HEK293 (cell line): ENCODE measurements around the gene ALDH16A1.

Experiments used
- BCL11B ChIP-seq: fragments of 450-650 bp; formaldehyde crosslinking; IDR thresholded peaks from 2 replicates; pipeline ENCODE4 v1.5.1; 2016; ENCODE audit warnings: low read depth, missing biosample characterization, missing genetic modification characterization
- GLI2 ChIP-seq: fragments of 450-650 bp; formaldehyde crosslinking; IDR thresholded peaks from 2 replicates; pipeline ENCODE4; 2017; ENCODE audit warnings: missing biosample characterization, missing genetic modification characterization, low read depth, borderline replicate concordance
- KLF16 ChIP-seq: fragments of 450-650 bp; formaldehyde crosslinking; IDR thresholded peaks from 2 replicates; pipeline ENCODE4 v1.5.1; 2017; ENCODE audit warnings: missing biosample characterization, missing genetic modification characterization
- KLF7 ChIP-seq: fragments of 450-650 bp; formaldehyde crosslinking; IDR thresholded peaks from 2 replicates; pipeline ENCODE4 v1.5.1; 2016; ENCODE audit warnings: missing biosample characterization, missing genetic modification characterization, borderline replicate concordance
- ZBTB1 ChIP-seq: fragments of 450-650 bp; formaldehyde crosslinking; IDR thresholded peaks from 2 replicates; pipeline ENCODE4 v1.5.1; 2016; ENCODE audit warnings: missing biosample characterization, missing genetic modification characterization
- ZBTB17 ChIP-seq: fragments of 450-650 bp; formaldehyde crosslinking; IDR thresholded peaks from 2 replicates; pipeline ENCODE4 v1.5.1; 2016; ENCODE audit warnings: missing biosample characterization, missing genetic modification characterization
- ZBTB21 ChIP-seq: fragments of 450-650 bp; formaldehyde crosslinking; IDR thresholded peaks from 2 replicates; pipeline ENCODE4 v1.5.1; 2017; ENCODE audit warnings: missing biosample characterization, missing genetic modification characterization
- ZBTB48 ChIP-seq: fragments of 450-650 bp; formaldehyde crosslinking; IDR thresholded peaks from 2 replicates; pipeline ENCODE4 v1.5.1; 2016; ENCODE audit warnings: missing biosample characterization, missing genetic modification characterization
- ZEB2 ChIP-seq: fragments of 450-650 bp; formaldehyde crosslinking; IDR thresholded peaks from 2 replicates; pipeline ENCODE4 v1.5.1; 2016; ENCODE audit warnings: missing biosample characterization, missing genetic modification characterization
- ZFP37 ChIP-seq: fragments of 450-650 bp; formaldehyde crosslinking; IDR thresholded peaks from 2 replicates; pipeline ENCODE4 v1.5.1; 2016; ENCODE audit warnings: missing biosample characterization, missing genetic modification characterization
- ZNF112 ChIP-seq: fragments of 450-650 bp; formaldehyde crosslinking; IDR thresholded peaks from 2 replicates; pipeline ENCODE4 v1.5.0; 2017; ENCODE audit warnings: missing biosample characterization, missing genetic modification characterization
- ZNF155 ChIP-seq: fragments of 450-650 bp; formaldehyde crosslinking; IDR thresholded peaks from 2 replicates; pipeline ENCODE4 v1.5.1; 2016; ENCODE audit warnings: missing biosample characterization, missing genetic modification characterization
- ZNF174 ChIP-seq: fragments of 450-650 bp; formaldehyde crosslinking; IDR thresholded peaks from 2 replicates; pipeline ENCODE4 v1.5.0; 2017; ENCODE audit warnings: missing biosample characterization, mild to moderate bottlenecking, missing genetic modification characterization
- ZNF19 ChIP-seq: fragments of 450-650 bp; formaldehyde crosslinking; IDR thresholded peaks from 2 replicates; pipeline ENCODE4; 2016; ENCODE audit warnings: missing biosample characterization, missing genetic modification characterization, low read depth
- ZNF239 ChIP-seq: fragments of 450-650 bp; formaldehyde crosslinking; IDR thresholded peaks from 2 replicates; pipeline ENCODE4 v1.5.1; 2016; ENCODE audit warnings: missing biosample characterization, missing genetic modification characterization
- ZNF292 ChIP-seq: fragments of 450-650 bp; formaldehyde crosslinking; IDR thresholded peaks from 2 replicates; pipeline ENCODE4 v1.5.1; 2016; ENCODE audit warnings: low read depth, missing biosample characterization, missing genetic modification characterization, borderline replicate concordance
- ZNF350 ChIP-seq: fragments of 450-650 bp; formaldehyde crosslinking; IDR thresholded peaks from 2 replicates; pipeline ENCODE4 v1.5.0; 2017; ENCODE audit warnings: missing biosample characterization, mild to moderate bottlenecking, missing genetic modification characterization
- ZNF394 ChIP-seq: fragments of 450-650 bp; formaldehyde crosslinking; IDR thresholded peaks from 2 replicates; pipeline ENCODE4 v1.5.1; 2016; ENCODE audit warnings: missing biosample characterization, missing genetic modification characterization, mild to moderate bottlenecking, moderate library complexity, borderline replicate concordance
- ZNF473 ChIP-seq: fragments of 450-650 bp; formaldehyde crosslinking; IDR thresholded peaks from 2 replicates; pipeline ENCODE4 v1.5.1; 2017; ENCODE audit warnings: missing biosample characterization, missing genetic modification characterization
- ZNF521 ChIP-seq: fragments of 450-650 bp; formaldehyde crosslinking; IDR thresholded peaks from 2 replicates; pipeline ENCODE4 v1.5.1; 2017; ENCODE audit warnings: missing biosample characterization, mild to moderate bottlenecking, missing genetic modification characterization
- ZNF549 ChIP-seq: fragments of 450-650 bp; IDR thresholded peaks from 2 replicates; pipeline ENCODE4 v1.5.1; 2018; ENCODE audit warnings: missing biosample characterization, missing genetic modification characterization, mild to moderate bottlenecking, inconsistent platforms, moderate library complexity
- ZNF571 ChIP-seq: fragments of 450-650 bp; formaldehyde crosslinking; IDR thresholded peaks from 2 replicates; pipeline ENCODE4 v1.5.0; 2017; ENCODE audit warnings: missing biosample characterization, missing genetic modification characterization
- ZNF600 ChIP-seq: fragments of 450-650 bp; formaldehyde crosslinking; IDR thresholded peaks from 2 replicates; pipeline ENCODE4 v1.5.1; 2016; ENCODE audit warnings: missing biosample characterization, missing genetic modification characterization
- ZNF621 ChIP-seq: fragments of 450-650 bp; formaldehyde crosslinking; IDR thresholded peaks from 2 replicates; pipeline ENCODE4 v1.5.1; 2017; ENCODE audit warnings: missing biosample characterization, missing genetic modification characterization
- ZNF664 ChIP-seq: fragments of 450-650 bp; formaldehyde crosslinking; IDR thresholded peaks from 2 replicates; pipeline ENCODE4 v1.5.1; 2016; ENCODE audit warnings: missing biosample characterization, missing genetic modification characterization
- ZNF670 ChIP-seq: fragments of 450-650 bp; formaldehyde crosslinking; IDR thresholded peaks from 2 replicates; pipeline ENCODE4 v1.5.1; 2016; ENCODE audit warnings: missing biosample characterization, missing genetic modification characterization, low read depth
- ZNF707 ChIP-seq: fragments of 450-650 bp; formaldehyde crosslinking; IDR thresholded peaks from 2 replicates; pipeline ENCODE4 v1.5.1; 2016; ENCODE audit warnings: missing biosample characterization, missing genetic modification characterization
- ZNF76 ChIP-seq: fragments of 450-650 bp; formaldehyde crosslinking; IDR thresholded peaks from 2 replicates; pipeline ENCODE4; 2016; ENCODE audit warnings: low read depth, missing biosample characterization, missing genetic modification characterization, borderline replicate concordance
- ZSCAN30 ChIP-seq: fragments of 450-650 bp; IDR thresholded peaks from 2 replicates; pipeline ENCODE4 v1.5.1; 2018; ENCODE audit warnings: missing biosample characterization, mild to moderate bottlenecking, missing genetic modification characterization, moderate library complexity
- TF ChIP-seq, protein P1 (sequence below): fragments of 450-650 bp; formaldehyde crosslinking; IDR thresholded peaks from 2 replicates; pipeline ENCODE4 v1.5.1; 2016; ENCODE audit warnings: missing biosample characterization, missing genetic modification characterization
- TF ChIP-seq, protein P2 (sequence below): fragments of 450-650 bp; IDR thresholded peaks from 2 replicates; pipeline ENCODE4 v1.5.1; 2018; ENCODE audit warnings: missing biosample characterization, missing genetic modification characterization
- TF ChIP-seq, protein P3 (sequence below): fragments of 450-650 bp; formaldehyde crosslinking; IDR thresholded peaks from 2 replicates; pipeline ENCODE4; 2016; ENCODE audit warnings: missing biosample characterization, missing genetic modification characterization
- TF ChIP-seq, protein P4 (sequence below): fragments of 450-650 bp; formaldehyde crosslinking; IDR thresholded peaks from 2 replicates; pipeline ENCODE4 v1.5.1; 2017; ENCODE audit warnings: missing biosample characterization, missing genetic modification characterization
- TF ChIP-seq, protein P5 (sequence below): fragments of 450-650 bp; formaldehyde crosslinking; IDR thresholded peaks from 2 replicates; pipeline ENCODE4 v1.5.1; 2016; ENCODE audit warnings: missing biosample characterization, missing genetic modification characterization

The ALDH16A1 gene

DNA sequence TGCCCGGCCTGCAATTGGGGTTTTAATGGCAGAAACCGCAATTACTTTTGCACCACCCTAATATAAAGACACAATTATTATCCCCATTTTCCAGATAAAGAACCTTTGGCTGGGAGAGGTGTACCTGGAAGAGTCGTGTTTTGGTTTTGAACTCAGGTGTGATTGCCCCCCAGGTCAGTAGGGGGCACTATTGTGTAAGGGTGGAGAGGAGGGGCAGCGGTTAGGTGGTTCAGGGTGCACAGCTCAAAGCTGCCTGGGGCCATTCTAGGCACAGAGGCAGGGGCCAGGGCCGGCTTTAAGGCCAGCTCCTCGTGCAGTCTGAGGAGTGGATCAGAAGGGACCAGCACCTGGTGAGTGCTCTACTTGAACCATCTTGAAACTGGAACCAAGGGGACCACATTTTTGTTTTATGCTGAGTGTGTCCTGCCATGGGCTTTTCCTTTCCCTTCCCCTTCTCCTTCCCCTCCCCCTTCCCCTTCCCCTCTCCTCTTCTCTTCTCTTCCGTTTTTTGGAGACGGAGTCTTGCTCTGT is 53.6 kb downstream of the ALDH16A1 start (continued):
- TF ChIP-seq ZNF670 (tag by site-specific recombination) = no peak
- TF ChIP-seq ZNF707 (tag by site-specific recombination) = no peak
- TF ChIP-seq ZFP37 = no peak
- TF ChIP-seq ZNF174 = no peak
- TF ChIP-seq ZBTB48 (tag by site-specific recombination) = peak; percentile 33; the same call in 1 of the 2 replicates
- 0 out of 2 replicates have a peak, but pooled peaks have one; percentile 64 for TF ChIP-seq ZEB2 (tag by site-specific recombination)
- no peak for TF ChIP-seq ZNF112 (tag by site-specific recombination)
- no peak for TF ChIP-seq ZNF473 (tag by site-specific recombination)
- no peak for TF ChIP-seq KLF16 (tag by site-specific recombination)
- no peak for TF ChIP-seq KLF7 (tag by site-specific recombination)
- TF ChIP-seq ZNF621 (tag by site-specific recombination) = no peak
- no peak for TF ChIP-seq ZNF394 (tag by site-specific recombination)
- no peak for TF ChIP-seq ZNF19 (tag by site-specific recombination)
- TF ChIP-seq, protein P1, sequence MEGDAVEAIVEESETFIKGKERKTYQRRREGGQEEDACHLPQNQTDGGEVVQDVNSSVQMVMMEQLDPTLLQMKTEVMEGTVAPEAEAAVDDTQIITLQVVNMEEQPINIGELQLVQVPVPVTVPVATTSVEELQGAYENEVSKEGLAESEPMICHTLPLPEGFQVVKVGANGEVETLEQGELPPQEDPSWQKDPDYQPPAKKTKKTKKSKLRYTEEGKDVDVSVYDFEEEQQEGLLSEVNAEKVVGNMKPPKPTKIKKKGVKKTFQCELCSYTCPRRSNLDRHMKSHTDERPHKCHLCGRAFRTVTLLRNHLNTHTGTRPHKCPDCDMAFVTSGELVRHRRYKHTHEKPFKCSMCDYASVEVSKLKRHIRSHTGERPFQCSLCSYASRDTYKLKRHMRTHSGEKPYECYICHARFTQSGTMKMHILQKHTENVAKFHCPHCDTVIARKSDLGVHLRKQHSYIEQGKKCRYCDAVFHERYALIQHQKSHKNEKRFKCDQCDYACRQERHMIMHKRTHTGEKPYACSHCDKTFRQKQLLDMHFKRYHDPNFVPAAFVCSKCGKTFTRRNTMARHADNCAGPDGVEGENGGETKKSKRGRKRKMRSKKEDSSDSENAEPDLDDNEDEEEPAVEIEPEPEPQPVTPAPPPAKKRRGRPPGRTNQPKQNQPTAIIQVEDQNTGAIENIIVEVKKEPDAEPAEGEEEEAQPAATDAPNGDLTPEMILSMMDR = peak; percentile 92
- TF ChIP-seq ZSCAN30 = peak; percentile 82
- no peak for TF ChIP-seq GLI2 (tag by site-specific recombination)
- no peak for TF ChIP-seq ZBTB1
- TF ChIP-seq ZBTB17 = peak; percentile 4; the same call in 1 of the 2 replicates
- TF ChIP-seq, protein P2, sequence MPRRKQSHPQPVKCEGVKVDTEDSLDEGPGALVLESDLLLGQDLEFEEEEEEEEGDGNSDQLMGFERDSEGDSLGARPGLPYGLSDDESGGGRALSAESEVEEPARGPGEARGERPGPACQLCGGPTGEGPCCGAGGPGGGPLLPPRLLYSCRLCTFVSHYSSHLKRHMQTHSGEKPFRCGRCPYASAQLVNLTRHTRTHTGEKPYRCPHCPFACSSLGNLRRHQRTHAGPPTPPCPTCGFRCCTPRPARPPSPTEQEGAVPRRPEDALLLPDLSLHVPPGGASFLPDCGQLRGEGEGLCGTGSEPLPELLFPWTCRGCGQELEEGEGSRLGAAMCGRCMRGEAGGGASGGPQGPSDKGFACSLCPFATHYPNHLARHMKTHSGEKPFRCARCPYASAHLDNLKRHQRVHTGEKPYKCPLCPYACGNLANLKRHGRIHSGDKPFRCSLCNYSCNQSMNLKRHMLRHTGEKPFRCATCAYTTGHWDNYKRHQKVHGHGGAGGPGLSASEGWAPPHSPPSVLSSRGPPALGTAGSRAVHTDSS (tag by site-specific recombination) = no peak
- 0 out of 2 replicates have a peak, but pooled peaks have one; percentile 3 for TF ChIP-seq BCL11B (tag by site-specific recombination)
- TF ChIP-seq, protein P3, sequence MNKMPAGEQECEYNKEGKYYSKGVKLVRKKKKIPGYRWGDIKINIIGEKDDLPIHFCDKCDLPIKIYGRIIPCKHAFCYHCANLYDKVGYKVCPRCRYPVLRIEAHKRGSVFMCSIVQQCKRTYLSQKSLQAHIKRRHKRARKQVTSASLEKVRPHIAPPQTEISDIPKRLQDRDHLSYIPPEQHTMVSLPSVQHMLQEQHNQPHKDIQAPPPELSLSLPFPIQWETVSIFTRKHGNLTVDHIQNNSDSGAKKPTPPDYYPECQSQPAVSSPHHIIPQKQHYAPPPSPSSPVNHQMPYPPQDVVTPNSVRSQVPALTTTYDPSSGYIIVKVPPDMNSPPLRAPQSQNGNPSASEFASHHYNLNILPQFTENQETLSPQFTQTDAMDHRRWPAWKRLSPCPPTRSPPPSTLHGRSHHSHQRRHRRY = no peak
- TF ChIP-seq ZNF521 (tag by site-specific recombination) = no peak
- TF ChIP-seq, protein P4, sequence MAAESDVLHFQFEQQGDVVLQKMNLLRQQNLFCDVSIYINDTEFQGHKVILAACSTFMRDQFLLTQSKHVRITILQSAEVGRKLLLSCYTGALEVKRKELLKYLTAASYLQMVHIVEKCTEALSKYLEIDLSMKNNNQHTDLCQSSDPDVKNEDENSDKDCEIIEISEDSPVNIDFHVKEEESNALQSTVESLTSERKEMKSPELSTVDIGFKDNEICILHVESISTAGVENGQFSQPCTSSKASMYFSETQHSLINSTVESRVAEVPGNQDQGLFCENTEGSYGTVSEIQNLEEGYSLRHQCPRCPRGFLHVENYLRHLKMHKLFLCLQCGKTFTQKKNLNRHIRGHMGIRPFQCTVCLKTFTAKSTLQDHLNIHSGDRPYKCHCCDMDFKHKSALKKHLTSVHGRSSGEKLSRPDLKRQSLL (tag by site-specific recombination) = no peak
- TF ChIP-seq ZNF549 (tag by site-specific recombination) = no peak
- TF ChIP-seq ZNF571 (tag by site-specific recombination) = no peak
- no peak for TF ChIP-seq ZNF155 (tag by site-specific recombination)
- no peak for TF ChIP-seq ZNF292 (tag by site-specific recombination)
- no peak for TF ChIP-seq ZNF76
- no peak for TF ChIP-seq ZNF664 (tag by site-specific recombination)
- no peak for TF ChIP-seq ZNF600 (tag by site-specific recombination)
- no peak for TF ChIP-seq ZNF350
- no peak for TF ChIP-seq ZBTB21 (tag by site-specific recombination)
- TF ChIP-seq, protein P5, sequence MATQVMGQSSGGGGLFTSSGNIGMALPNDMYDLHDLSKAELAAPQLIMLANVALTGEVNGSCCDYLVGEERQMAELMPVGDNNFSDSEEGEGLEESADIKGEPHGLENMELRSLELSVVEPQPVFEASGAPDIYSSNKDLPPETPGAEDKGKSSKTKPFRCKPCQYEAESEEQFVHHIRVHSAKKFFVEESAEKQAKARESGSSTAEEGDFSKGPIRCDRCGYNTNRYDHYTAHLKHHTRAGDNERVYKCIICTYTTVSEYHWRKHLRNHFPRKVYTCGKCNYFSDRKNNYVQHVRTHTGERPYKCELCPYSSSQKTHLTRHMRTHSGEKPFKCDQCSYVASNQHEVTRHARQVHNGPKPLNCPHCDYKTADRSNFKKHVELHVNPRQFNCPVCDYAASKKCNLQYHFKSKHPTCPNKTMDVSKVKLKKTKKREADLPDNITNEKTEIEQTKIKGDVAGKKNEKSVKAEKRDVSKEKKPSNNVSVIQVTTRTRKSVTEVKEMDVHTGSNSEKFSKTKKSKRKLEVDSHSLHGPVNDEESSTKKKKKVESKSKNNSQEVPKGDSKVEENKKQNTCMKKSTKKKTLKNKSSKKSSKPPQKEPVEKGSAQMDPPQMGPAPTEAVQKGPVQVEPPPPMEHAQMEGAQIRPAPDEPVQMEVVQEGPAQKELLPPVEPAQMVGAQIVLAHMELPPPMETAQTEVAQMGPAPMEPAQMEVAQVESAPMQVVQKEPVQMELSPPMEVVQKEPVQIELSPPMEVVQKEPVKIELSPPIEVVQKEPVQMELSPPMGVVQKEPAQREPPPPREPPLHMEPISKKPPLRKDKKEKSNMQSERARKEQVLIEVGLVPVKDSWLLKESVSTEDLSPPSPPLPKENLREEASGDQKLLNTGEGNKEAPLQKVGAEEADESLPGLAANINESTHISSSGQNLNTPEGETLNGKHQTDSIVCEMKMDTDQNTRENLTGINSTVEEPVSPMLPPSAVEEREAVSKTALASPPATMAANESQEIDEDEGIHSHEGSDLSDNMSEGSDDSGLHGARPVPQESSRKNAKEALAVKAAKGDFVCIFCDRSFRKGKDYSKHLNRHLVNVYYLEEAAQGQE (tag by site-specific recombination) = no peak
- no peak for TF ChIP-seq ZNF239 (tag by site-specific recombination)
